HG02852 (cell line): ENCODE measurements around the gene RASAL3.
A peak's percentile ranks its signal among the peaks of the same experiment; 100 is the strongest.

Experiments used
- ATAC-seq: cut with Tn5 transposase; IDR thresholded peaks from one replicate; pipeline ENCODE4 v1.9.1; 2021; ENCODE audit warnings: mild to moderate bottlenecking, moderate library complexity; ENCODE audit not compliant: unreplicated experiment

RASAL3 gene

DNA sequence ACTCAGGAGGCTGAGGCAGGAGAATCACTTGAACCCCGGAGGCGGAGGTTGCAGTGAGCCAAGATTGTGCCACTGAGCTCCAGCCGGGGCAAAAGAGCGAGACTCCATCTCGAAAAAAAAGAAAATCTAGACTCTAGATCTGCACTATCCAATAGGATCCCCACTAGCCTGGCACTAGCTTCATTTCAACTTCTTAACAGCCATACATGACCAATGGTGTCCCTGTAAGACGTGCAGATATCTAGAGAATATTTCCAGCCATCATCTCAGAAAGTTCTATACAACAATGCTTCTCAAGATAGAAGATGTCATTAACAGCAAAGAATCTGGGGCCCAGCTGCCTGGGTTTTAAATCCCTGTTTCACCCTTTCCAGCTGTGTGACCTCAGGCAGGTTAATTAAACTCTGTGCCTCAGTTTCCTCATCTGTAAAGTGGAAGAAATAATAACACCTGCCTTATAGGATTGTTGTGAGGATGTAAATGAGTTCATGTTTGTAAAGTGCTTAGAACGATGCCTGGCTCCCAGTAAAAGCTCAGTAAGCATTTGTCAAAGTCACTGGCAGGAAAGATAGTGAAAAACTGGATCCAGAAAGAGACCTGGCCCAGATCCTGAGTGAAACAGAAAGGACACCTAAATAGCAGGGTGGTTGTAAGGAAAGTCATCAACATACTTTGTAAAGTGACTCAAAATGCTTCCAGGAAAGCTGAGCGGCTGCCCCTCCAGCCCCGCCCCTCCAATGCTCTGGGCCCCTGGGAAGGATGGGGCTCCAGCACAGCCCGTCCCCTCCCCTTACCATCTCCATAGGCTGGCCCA, 28.1 kb downstream of the RASAL3 start:
- ATAC-seq: no peak

GRCh38 chr19:15433519-15434069, 30.8 kb downstream of the RASAL3 start:
- no peak for ATAC-seq

DNA sequence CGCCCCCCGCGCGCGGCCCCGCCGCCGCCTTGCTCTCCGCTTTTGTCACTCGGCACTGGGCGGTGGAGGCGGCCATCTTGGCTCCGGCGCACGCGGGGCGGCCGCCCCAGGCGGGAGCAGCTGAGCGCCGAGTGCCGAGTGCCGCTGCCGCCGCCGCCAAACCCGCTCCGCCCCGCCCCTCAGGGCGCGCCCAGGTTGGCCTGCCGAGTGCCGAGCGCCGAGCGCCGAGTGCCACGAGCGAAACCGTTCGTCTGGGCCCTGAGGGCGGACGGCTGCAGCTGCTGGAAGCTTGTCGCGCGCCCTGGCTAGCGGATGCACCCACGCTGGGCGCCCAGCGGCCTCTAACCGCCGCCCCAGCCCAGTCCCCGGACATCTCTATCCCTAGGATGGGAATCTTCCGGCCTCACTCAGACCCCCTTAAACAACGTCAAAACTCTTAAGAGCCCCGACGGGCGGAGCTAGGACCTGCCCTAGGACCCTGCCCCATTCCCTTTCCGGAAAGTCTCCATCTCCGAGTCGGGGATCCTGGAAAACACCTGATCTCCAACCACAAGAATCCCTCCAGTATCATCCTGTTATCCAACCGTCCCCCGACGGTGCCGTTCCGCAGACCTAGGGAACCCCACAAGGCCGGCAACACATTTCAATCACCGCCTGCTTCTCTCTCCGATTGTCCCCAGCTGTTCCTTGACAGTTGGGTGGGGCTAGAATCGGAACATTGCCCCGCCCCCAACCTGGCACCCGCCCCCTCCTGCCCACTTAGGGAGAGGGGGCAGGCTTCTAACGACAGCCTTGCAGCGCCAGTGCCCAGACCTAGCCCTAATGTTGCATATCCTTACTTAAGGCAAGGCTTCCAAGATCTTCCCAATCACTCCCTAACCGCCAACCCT, 31.5 kb downstream of the RASAL3 start:
- peak; percentile 67 for ATAC-seq

DNA sequence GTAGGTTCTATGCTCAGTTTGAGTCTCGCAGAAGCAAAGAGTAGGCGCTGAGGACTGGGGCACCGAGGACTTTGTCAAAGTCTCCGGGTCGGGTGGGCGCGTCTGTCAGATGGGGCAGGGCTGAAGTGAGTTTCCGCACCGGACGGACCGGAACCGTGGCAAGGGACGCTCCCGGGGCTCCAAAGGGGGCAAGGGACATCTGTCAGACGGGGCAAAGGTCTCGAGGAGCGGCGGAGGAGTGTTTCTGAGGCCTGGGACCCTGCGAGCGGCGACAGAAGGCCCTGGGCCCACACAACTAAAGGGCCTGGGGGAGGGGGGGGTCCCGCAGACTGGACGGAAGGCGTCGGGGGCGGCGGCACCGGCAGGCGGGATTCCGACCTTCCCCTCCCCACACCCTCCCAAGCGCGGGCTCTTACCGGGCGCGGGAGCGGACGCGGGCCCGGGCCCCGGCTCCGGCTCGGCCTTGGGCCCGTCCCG, 32.3 kb downstream of the RASAL3 start:
- peak; percentile 4 for ATAC-seq

DNA sequence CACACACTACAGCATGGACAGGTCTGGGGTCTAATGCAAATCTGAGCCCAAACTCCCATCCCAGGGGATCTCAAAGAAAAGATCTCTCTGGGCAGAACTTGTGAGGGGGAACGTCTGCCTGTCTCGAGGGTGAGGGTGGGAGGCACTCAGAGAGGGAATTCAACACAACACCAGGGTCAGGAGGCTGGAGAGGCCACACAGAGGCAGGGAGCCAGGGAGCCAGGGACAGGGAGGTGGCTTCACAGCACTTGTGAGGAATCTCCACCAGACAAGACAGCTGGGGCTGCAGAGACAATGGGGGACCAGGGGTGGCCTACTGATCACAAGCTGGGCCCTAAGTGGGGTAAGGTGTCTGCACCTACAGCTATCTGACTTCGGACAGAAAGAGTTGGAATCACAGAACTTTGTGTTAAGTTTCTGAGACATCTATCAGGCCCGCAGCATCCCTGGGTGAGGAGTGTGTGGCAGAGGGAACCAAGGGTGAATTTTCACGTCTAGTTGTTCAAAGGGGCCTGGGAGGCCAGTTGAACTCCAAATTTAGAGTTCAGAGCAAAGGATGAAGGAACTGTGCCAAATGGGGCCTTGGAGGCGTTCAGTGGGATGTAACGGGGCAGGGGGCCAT, 32.8 kb downstream of the RASAL3 start:
- ATAC-seq: no peak

- no peak for ATAC-seq
Measured at GRCh38 chr19:15430526-15431120, 33.7 kb downstream of the RASAL3 start.

- no peak for ATAC-seq
Measured at GRCh38 chr19:15429825-15430467, 34.4 kb downstream of the RASAL3 start.

- ATAC-seq: no peak
Measured at GRCh38 chr19:15428956-15429824, 35.2 kb downstream of the RASAL3 start.

DNA sequence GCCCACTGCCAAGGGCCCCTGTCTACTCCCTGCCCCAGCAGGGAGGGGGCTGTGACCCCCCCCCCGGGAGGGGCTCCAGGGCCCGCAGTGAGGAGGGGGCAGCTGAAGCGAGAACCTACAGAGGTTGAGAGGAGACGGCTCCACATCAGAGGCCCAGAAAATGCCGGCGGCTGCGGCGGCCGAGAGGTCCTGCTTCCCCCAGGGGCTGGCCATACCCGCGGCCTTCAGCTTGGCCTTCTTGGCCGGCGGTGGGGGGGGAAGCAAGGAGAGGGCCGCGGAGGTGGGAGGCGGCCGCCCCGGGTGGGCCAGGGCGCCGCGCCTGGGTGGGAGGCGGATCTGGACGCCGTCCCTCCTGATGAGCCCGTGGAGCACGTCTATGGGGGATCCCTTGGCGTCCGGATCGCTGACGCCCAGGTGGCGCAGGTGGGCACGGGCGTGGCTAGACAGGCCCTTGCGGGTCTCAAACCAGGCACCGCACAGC, 36.3 kb downstream of the RASAL3 start:
- ATAC-seq: no peak

DNA sequence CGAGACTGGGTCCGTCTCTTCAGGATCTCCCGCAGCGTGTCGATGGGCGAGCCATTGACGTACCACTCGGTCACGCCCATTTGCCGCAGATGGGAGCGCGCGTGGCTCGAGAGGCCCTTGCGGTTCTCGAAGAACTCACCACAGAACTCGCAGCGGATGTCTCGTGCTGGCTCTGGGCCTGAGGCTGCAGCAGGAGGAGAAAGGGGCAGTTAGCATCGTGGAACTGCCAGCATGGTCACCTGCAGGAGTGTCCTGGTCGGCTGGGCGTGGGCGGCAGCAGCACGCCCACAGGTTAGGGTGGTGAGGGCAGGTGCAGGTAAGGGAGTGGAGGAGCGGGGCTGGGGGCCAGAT, 37.0 kb downstream of the RASAL3 start:
- ATAC-seq: no peak

- no peak for ATAC-seq
Measured at GRCh38 chr19:15426485-15427349, 37.6 kb downstream of the RASAL3 start.

DNA sequence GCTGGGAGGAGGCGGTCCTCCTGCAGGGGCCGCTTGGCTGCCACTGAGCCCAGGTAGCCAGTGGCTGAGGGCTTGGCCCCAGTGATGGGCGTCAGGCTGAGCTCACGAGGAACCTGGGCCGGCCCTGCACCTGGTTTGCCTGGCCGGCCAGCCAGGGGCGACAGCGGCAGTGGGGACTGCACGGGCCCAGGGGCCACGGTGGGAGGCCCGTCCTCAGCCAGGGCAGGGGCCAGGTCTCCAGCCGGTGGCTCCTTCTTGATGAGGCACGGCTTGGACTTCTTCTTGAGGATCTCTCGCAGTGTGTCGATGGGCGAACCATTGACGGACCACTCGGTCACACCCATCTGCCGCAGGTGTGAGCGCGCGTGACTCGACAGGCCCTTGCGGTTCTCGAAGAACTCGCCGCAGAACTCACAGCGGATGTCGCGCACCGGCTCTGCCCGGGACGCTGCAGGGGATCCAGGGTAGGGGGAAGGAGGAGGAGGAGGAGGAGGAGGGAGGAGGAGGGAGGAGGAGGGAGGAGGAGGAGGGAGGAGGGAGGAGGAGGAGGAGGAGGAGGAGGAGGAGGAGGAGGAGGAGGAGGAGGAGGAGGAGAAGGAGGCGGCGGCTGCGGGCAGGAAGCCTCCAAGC, 38.9 kb downstream of the RASAL3 start:
- ATAC-seq: no peak

- ATAC-seq: no peak
Measured at GRCh38 chr19:15424692-15425272, 39.6 kb downstream of the RASAL3 start.

- no peak for ATAC-seq
Measured at GRCh38 chr19:15424121-15424520, 40.2 kb downstream of the RASAL3 start.

- no peak for ATAC-seq
Measured at GRCh38 chr19:15423130-15423529, 41.2 kb downstream of the RASAL3 start.

DNA sequence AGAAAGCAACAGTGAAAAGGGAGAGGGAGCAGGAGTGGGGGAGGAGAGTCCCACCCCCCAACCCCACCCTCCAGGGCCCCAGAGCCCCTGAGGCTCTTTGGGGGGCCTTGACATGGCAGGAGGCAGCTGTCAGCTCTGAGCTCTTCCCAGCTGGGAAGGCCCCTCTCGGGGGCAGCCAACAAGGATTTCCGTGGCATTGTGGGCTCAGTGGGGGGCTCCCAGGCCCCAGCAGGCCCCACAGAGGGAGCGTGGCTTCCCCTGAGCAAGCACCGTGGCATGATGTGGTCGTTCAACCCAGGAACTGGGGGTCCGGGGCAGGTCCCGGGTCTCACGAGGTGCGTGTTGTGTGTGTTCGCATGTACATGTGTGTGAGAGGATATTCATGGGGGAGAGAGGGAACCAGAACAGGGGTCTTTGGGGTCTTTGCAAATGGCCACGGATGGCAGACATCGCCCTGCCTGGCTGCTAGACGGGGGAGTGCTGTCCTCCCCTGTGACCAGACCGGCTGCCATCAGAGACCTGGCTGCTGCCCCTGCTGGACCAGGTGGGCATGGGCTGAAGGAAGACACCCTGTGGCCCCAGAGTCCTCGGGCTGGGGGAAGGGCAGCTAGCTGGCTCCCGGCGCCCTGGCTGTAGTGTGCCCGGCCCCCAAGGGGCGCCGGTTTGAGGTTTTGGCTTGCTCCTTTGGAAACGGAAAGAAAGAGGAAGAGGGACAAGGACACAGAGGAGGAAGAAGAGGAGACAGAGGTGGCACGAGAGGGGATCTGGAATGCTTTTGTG, 41.9 kb downstream of the RASAL3 start:
- no peak for ATAC-seq
